HCT116 (cell line): ENCODE data around the gene SDHAF4. TPM values are rescaled to one million over a fixed set of nuclear protein-coding genes. Genes with fewer than 3 reads are reported as not detected.

ENCODE experiments used
- ATAC-seq: fragments of 200-7000 bp; cut with Tn5 transposase; 2 replicates; pipeline ENCODE4 v1.9.1; 2020; ENCODE audit warnings: mild to moderate bottlenecking, moderate library complexity
- BruUV-seq: library from RNA; stranded (reverse); fragments of 400-500 nt; replicated peaks from 2 replicates; lab custom pipeline; 2021; lab: Mats Ljungman, UMichigan
- CTCF ChIA-PET: fragments of 300-600 bp; sonication (Branson Sonifier 250); formaldehyde crosslinking; loops from one replicate; lab custom pipeline; 2021; ENCODE audit warnings: antibody characterized with exemption; lab: Charles Lee
- POLR2A ChIA-PET: fragments of 300-600, 350-600 bp; sonication (Branson Sonifier 250); formaldehyde crosslinking; loops from one replicate; lab custom pipeline; 2021; ENCODE audit warnings: antibody characterized with exemption; lab: Charles Lee
- RAD21 ChIA-PET, 2 experiments: fragments of 300-600 bp; sonication (Branson Sonifier 250); formaldehyde crosslinking; loops; one replicate each; lab custom pipeline; 2023; ENCODE audit warnings: low total read pairs in 2 of 2; ENCODE audit not compliant: uncharacterized antibody in 2 of 2, unreplicated experiment in 2 of 2, low non-redundant PET in 1 of 2; lab: Charles Lee
- DNase-seq: peaks from one replicate; pipeline ENCODE4 v3.0.0-alpha.2; 2010; ENCODE audit warnings: low read depth, low spot score
- H2AFZ ChIP-seq: fragments of 200-600 bp; shearing (Covaris generic), sonication (generic); 2 replicates; pipeline ENCODE4 v1.6.1; 2017; ENCODE audit warnings: low read depth, mixed run types, mixed read lengths, antibody characterized with exemption, low read length; ENCODE audit not compliant: poor library complexity, severe bottlenecking
- H3K27ac ChIP-seq: 2 replicates; pipeline ENCODE4 v1.5.1; 2012; ENCODE audit warnings: low read depth, low read length
- H3K27me3 ChIP-seq: fragments of 200-600 bp; sonication (generic); 2 replicates; pipeline ENCODE4 v1.6.1; 2016; ENCODE audit warnings: mixed run types, low read length, mixed read lengths; ENCODE audit not compliant: insufficient read depth
- H3K36me3 ChIP-seq, 2 experiments: fragments of 200-500 bp in 1 of 2; fragments of 200-600 bp in 1 of 2; sonication (Bioruptor generic) in 1 of 2; sonication (generic) in 1 of 2; 2 replicates each; pipeline versions ENCODE4 v1.5.1 to v1.6.1; 2014 to 2016; ENCODE audit warnings: low read length in 2 of 2, inconsistent platforms in 1 of 2, mixed read lengths in 1 of 2, mixed run types in 1 of 2; ENCODE audit not compliant: insufficient read depth in 2 of 2, control insufficient read depth in 1 of 2
- H3K4me1 ChIP-seq, 2 experiments: fragments of 200-600 bp in 1 of 2; sonication (generic) in 1 of 2; 2 replicates each; pipeline versions ENCODE4 v1.5.1 to v1.6.1; 2012 to 2017; ENCODE audit warnings: low read length in 2 of 2, inconsistent platforms in 1 of 2, mild to moderate bottlenecking in 1 of 2, mixed read lengths in 1 of 2, mixed run types in 1 of 2, moderate library complexity in 1 of 2; ENCODE audit not compliant: insufficient read depth in 2 of 2, control insufficient read depth in 1 of 2
- H3K4me2 ChIP-seq: fragments of 200-600 bp; sonication (generic); 2 replicates; pipeline ENCODE4 v1.6.1; 2017; ENCODE audit warnings: mixed run types, low read length, mixed read lengths
- H3K4me3 ChIP-seq, 2 experiments: fragments of 200-600 bp in 1 of 2; sonication (generic) in 1 of 2; replicated peaks in 1 of 2; 2 replicates each; pipeline ENCODE4 v1.5.1; 2011 to 2016; ENCODE audit warnings: low read length in 2 of 2, control low read depth in 1 of 2, low read depth in 1 of 2, mild to moderate bottlenecking in 1 of 2, mixed read lengths in 1 of 2, mixed run types in 1 of 2
- H3K79me2 ChIP-seq: fragments of 200-600 bp; sonication (generic); 2 replicates; pipeline ENCODE4 v1.6.1; 2017; ENCODE audit warnings: mild to moderate bottlenecking, mixed run types, low read length, moderate library complexity, mixed read lengths; ENCODE audit not compliant: insufficient read depth
- H3K9ac ChIP-seq: fragments of 200-600 bp; sonication (generic); 2 replicates; pipeline ENCODE4 v1.6.1; 2016; ENCODE audit warnings: low read length, mixed read lengths
- H3K9me2 ChIP-seq: fragments of 200-600 bp; sonication (generic), shearing (Covaris generic); 2 replicates; pipeline ENCODE4 v1.6.1; 2017; ENCODE audit warnings: mixed run types, mild to moderate bottlenecking, moderate library complexity; ENCODE audit not compliant: insufficient read depth
- H3K9me3 ChIP-seq, 2 experiments: fragments of 200-500 bp in 1 of 2; fragments of 200-600 bp in 1 of 2; sonication (Bioruptor generic) in 1 of 2; sonication (generic) in 1 of 2; 2 replicates each; pipeline ENCODE4 v1.6.1; 2014 to 2017; ENCODE audit warnings: low read length in 2 of 2, mixed read lengths in 2 of 2, inconsistent platforms in 1 of 2, low read depth in 1 of 2, mild to moderate bottlenecking in 1 of 2, mixed run types in 1 of 2, moderate library complexity in 1 of 2; ENCODE audit not compliant: control insufficient read depth in 1 of 2, insufficient read depth in 1 of 2
- H4K20me1 ChIP-seq: fragments of 200-600 bp; sonication (generic), shearing (Covaris generic); 2 replicates; pipeline ENCODE4 v1.6.1; 2017; ENCODE audit warnings: mixed run types, mild to moderate bottlenecking, moderate library complexity; ENCODE audit not compliant: insufficient read depth
- FOSL1 ChIP-seq: IDR thresholded peaks from 2 replicates; pipeline ENCODE4 v1.6.1; 2012; ENCODE audit warnings: low read depth
- POLR2A ChIP-seq: IDR thresholded peaks from 2 replicates; pipeline ENCODE4 v1.7.0; 2011; ENCODE audit warnings: borderline replicate concordance; ENCODE audit not compliant: insufficient read depth, insufficient read length; ENCODE audit errors: extremely low read depth
- RAD21 ChIP-seq: IDR thresholded peaks from 2 replicates; pipeline ENCODE4 v1.6.1; 2012; ENCODE audit warnings: low read depth, mild to moderate bottlenecking
- SRF ChIP-seq: IDR thresholded peaks from 2 replicates; pipeline ENCODE4 v1.6.1; 2012; ENCODE audit warnings: low read depth
- TCF7L2 ChIP-seq: IDR thresholded peaks from 2 replicates; pipeline ENCODE4 v1.7.0; 2011; ENCODE audit warnings: borderline replicate concordance, inconsistent platforms; ENCODE audit not compliant: insufficient read depth, insufficient read length; ENCODE audit errors: extremely low read depth
- YY1 ChIP-seq: IDR thresholded peaks from 2 replicates; pipeline ENCODE4 v1.6.1; 2011; ENCODE audit warnings: low read length, low read depth, moderate library complexity, mild to moderate bottlenecking; ENCODE audit not compliant: insufficient replicate concordance; ENCODE audit errors: extremely low read depth
- ZNF274 ChIP-seq: fragments of 200-500 bp; sonication (Bioruptor generic); IDR thresholded peaks from 2 replicates; pipeline ENCODE4 v1.6.1; 2014; ENCODE audit warnings: mild to moderate bottlenecking, low read depth, low read length, inconsistent platforms
- intact Hi-C: fragments of 100-400 bp; cut with micrococcal nuclease; formaldehyde crosslinking; loops from 2 replicates; pipeline ENCODE4 v1.10.0; 2022
- total RNA-seq: library from RNA; stranded (reverse); gene quantifications from one replicate; pipeline ENCODE4 v1.2.1, GENCODE V29; 2021; ENCODE audit not compliant: unreplicated experiment
- TF ChIP-seq, protein P1 (sequence below): IDR thresholded peaks from 2 replicates; pipeline ENCODE4 v1.6.1; 2011; ENCODE audit warnings: mild to moderate bottlenecking, low read length, moderate library complexity; ENCODE audit not compliant: insufficient replicate concordance; ENCODE audit errors: extremely low read depth
- TF ChIP-seq, protein P2 (sequence below), 3 experiments: fragments of 200-600 bp in 1 of 3; sonication (generic) in 1 of 3; IDR thresholded peaks in 2 of 3; conservative IDR thresholded peaks in 1 of 3; 2 replicates each; pipeline ENCODE4 v1.5.1; 2012 to 2017; ENCODE audit warnings: low read depth in 2 of 3, low read length in 2 of 3, antibody characterized with exemption in 1 of 3, borderline replicate concordance in 1 of 3, control low read depth in 1 of 3, mild to moderate bottlenecking in 1 of 3, mixed read lengths in 1 of 3, mixed run types in 1 of 3, moderate library complexity in 1 of 3; ENCODE audit not compliant: insufficient read depth in 1 of 3

Gene SDHAF4
- total RNA-seq, 1 experiment from 2014 or later, result 8.9 TPM

DNA sequence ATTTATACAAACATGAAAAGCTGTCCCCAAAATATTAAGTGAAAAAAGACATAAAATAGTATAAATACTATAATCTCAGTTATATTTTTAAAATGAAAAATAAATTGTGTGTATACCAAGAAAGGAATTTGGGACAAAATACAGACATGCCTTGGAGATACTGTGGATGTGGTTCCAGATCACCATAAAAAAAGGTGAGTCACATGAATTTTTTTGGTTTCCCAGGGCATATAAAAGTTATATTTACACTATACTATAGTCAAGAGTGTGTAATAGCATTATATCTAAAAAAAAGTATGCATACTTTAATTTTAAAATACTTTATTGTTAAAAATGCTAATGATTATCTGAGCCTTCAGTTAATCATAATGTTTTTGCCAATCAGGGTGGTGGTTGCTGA lies 17.4 kb upstream of the SDHAF4 start:
- no peaks in the 10 kb centered on the region for H3K9me2 ChIP-seq
- H3K27me3 ChIP-seq, result no peaks in the 10 kb centered on the region
- H3K4me1 ChIP-seq, result no peaks in the 10 kb centered on the region
- H3K27ac ChIP-seq, result no peak overlapping the region
- no peaks in the 10 kb centered on the region for H3K79me2 ChIP-seq
- BruUV-seq, result no TSS peak
- H3K36me3 ChIP-seq, result no peaks in the 10 kb centered on the region
- H3K4me2 ChIP-seq, result no peak overlapping the region
- H4K20me1 ChIP-seq, result no peaks in the 10 kb centered on the region
- CTCF ChIA-PET, result no interaction called here
- TF ChIP-seq ZNF274, result no peak
- no peak overlapping the region for H3K9ac ChIP-seq
- H2AFZ ChIP-seq, result no peak overlapping the region
- DNase-seq (no peak), ATAC-seq (no peak)
- POLR2A ChIA-PET, result no interaction called here
- no peak overlapping the region for H3K4me3 ChIP-seq
- RAD21 ChIA-PET, result no interaction called here
- no peaks in the 10 kb centered on the region for H3K9me3 ChIP-seq
- intact Hi-C loops, result no loop called here

DNA sequence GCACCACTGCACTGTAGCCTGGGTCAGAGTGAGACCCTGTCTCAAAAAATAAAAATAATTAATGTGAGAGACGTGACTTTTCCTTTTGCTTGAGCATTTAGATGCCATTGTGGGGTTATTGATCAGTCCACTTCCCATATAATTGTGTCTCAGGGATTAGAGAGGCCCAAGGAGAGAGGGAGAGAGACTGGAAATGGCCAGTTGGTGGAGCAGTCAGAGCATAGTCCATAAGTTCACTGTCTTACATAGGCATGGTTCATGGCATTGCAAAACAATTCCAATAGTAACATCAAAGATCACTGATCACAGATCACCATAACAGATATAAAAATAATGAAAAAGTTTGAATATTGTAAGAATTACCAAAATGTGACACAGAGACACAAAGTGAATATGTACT lies 15.2 kb upstream of the SDHAF4 start:
- CTCF ChIA-PET, result no interaction called here
- POLR2A ChIA-PET, result no interaction called here
- no peak for ATAC-seq

More for the DNA sequence above, 15.2 kb upstream of the SDHAF4 start:
- Histone ChIP-seq H3K27me3 (no peaks in the 10 kb centered on the region), H3K79me2 (no peaks in the 10 kb centered on the region), H3K27ac (no peak overlapping the region), H3K4me2 (no peak overlapping the region), H3K9ac (no peak overlapping the region), H3K9me2 (no peaks in the 10 kb centered on the region), H3K36me3 (no peaks in the 10 kb centered on the region), H4K20me1 (no peaks in the 10 kb centered on the region), H3K4me1 (no peaks in the 10 kb centered on the region), H3K4me3 (no peak overlapping the region), H3K9me3 (no peaks in the 10 kb centered on the region), H2AFZ (no peak overlapping the region)
- TF ChIP-seq, protein P1, sequence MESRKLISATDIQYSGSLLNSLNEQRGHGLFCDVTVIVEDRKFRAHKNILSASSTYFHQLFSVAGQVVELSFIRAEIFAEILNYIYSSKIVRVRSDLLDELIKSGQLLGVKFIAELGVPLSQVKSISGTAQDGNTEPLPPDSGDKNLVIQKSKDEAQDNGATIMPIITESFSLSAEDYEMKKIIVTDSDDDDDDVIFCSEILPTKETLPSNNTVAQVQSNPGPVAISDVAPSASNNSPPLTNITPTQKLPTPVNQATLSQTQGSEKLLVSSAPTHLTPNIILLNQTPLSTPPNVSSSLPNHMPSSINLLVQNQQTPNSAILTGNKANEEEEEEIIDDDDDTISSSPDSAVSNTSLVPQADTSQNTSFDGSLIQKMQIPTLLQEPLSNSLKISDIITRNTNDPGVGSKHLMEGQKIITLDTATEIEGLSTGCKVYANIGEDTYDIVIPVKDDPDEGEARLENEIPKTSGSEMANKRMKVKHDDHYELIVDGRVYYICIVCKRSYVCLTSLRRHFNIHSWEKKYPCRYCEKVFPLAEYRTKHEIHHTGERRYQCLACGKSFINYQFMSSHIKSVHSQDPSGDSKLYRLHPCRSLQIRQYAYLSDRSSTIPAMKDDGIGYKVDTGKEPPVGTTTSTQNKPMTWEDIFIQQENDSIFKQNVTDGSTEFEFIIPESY, result no peak
- TF ChIP-seq TCF7L2 (no peak), FOSL1 (no peak), RAD21 (peak; percentile 26; the same call in 1 of the 2 replicates), POLR2A (no peak), YY1 (no peak), SRF (no peak)
- TF ChIP-seq, protein P2, sequence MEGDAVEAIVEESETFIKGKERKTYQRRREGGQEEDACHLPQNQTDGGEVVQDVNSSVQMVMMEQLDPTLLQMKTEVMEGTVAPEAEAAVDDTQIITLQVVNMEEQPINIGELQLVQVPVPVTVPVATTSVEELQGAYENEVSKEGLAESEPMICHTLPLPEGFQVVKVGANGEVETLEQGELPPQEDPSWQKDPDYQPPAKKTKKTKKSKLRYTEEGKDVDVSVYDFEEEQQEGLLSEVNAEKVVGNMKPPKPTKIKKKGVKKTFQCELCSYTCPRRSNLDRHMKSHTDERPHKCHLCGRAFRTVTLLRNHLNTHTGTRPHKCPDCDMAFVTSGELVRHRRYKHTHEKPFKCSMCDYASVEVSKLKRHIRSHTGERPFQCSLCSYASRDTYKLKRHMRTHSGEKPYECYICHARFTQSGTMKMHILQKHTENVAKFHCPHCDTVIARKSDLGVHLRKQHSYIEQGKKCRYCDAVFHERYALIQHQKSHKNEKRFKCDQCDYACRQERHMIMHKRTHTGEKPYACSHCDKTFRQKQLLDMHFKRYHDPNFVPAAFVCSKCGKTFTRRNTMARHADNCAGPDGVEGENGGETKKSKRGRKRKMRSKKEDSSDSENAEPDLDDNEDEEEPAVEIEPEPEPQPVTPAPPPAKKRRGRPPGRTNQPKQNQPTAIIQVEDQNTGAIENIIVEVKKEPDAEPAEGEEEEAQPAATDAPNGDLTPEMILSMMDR (IDR thresholded peaks at IDR 0.05 in 2 of 3, conservative IDR thresholded peaks at IDR 0.05 in 1 of 3; ENCODE audit: borderline replicate concordance in 1 of 3, insufficient read depth in 1 of 3, low read depth in 2 of 3, low read length in 2 of 3), result 0 out of 6 replicates have a peak, but pooled peaks of 1 of the 3 experiments have one; percentile 14
- intact Hi-C loops, result no loop called here
- RAD21 ChIA-PET, result no interaction called here
- no peak for DNase-seq
- BruUV-seq, result no TSS peak
